Measurements from ENCODE around the gene TNNI3.
"Not testable (repeated sequence)": the region's sequence is repeated elsewhere in the genome, so short reads cannot be mapped to it uniquely, and the experiment has no call there.

TNNI3 gene

GRCh38 chr19:55172741-55173140, 15.2 kb upstream of the TNNI3 start:
- no peak for DNase-seq

- not testable (repeated sequence) for DNase-seq
Observed at GRCh38 chr19:55172318-55172717, 14.8 kb upstream of the TNNI3 start.

- DNase-seq = no peak
Observed at GRCh38 chr19:55171440-55171839, 13.9 kb upstream of the TNNI3 start.

- DNase-seq = no peak
Observed at GRCh38 chr19:55169136-55169535, 11.6 kb upstream of the TNNI3 start.

GRCh38 chr19:55166530-55167268, 9.2 kb upstream of the TNNI3 start, which contains the start of gene DNAAF3:
DNAAF3 (minus strand) TSS chr19:55166613; CDS start chr19:55166413, 200 bp downstream.
- peak; percentile 94 for DNase-seq

GRCh38 chr19:55165952-55166529, 8.5 kb upstream of the TNNI3 start:
- DNase-seq = peak; percentile 72

GRCh38 chr19:55161571-55162322, 4.2 kb upstream of the TNNI3 start:
- no peak for DNase-seq

- no peak for DNase-seq
Observed at GRCh38 chr19:55160986-55161365, 3.4 kb upstream of the TNNI3 start.

- peak; percentile 96 for DNase-seq
Observed at GRCh38 chr19:55160128-55160985, 2.8 kb upstream of the TNNI3 start.

- peak; percentile 44 for DNase-seq
Observed at GRCh38 chr19:55158848-55159749, 1.6 kb upstream of the TNNI3 start.

- DNase-seq = no peak
Observed at GRCh38 chr19:55158423-55158822, 891 bp upstream of the TNNI3 start.

- DNase-seq = peak; percentile 77
Observed at GRCh38 chr19:55156202-55157063, 1.1 kb downstream of the TNNI3 start.

- not testable (repeated sequence) for DNase-seq
Observed at GRCh38 chr19:55155784-55156183, 1.7 kb downstream of the TNNI3 start.

- DNase-seq = no peak
Observed at GRCh38 chr19:55153652-55154264, 3.8 kb downstream of the TNNI3 start.

- no peak for DNase-seq
Observed at GRCh38 chr19:55152017-55152416, 5.5 kb downstream of the TNNI3 start.

GRCh38 chr19:55149078-55150003, 8.2 kb downstream of the TNNI3 start, which contains the start of gene TNNT1:
TNNT1 (minus strand) TSS chr19:55149206; CDS start chr19:55147157, 2,049 bp downstream.
- no peak for DNase-seq

- DNase-seq = no peak
Observed at GRCh38 chr19:55147545-55148251, 9.8 kb downstream of the TNNI3 start.

GRCh38 chr19:55146705-55147273, 10.7 kb downstream of the TNNI3 start:
- no peak for DNase-seq

Data from stimulated activated CD8-positive, alpha-beta memory T cell treated with anti-CD3 and anti-CD28 coated beads, Interleukin-4, amount 100 ng/mL, for 48 hours (primary cell).